ENCODE measurements around the gene KAT6B.
A peak's percentile ranks its signal among the peaks of the same experiment; 100 is the strongest.

KAT6B gene

GRCh38 chr10:74925291-74925690, 98.9 kb downstream of the KAT6B start:
- no peak for DNase-seq

DNA sequence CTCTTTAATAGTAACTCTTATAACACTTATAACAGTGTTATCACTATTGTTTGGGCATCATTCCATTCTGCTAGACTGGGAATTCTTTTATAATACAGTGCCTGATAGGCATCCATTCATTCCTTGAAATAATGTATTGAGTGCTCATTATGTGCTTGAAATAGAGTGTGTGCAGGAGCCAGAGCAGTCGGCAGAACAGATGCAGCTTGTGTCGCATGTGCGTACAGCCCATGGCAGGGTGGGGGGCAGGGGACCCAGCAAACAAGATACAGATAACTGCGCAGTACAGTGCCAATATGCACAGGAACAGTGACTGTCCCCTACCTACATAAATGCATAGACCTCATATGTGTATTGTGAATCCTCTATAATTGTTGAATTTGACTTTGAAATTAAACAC, 99.3 kb downstream of the KAT6B start:
- no peak for DNase-seq

DNA sequence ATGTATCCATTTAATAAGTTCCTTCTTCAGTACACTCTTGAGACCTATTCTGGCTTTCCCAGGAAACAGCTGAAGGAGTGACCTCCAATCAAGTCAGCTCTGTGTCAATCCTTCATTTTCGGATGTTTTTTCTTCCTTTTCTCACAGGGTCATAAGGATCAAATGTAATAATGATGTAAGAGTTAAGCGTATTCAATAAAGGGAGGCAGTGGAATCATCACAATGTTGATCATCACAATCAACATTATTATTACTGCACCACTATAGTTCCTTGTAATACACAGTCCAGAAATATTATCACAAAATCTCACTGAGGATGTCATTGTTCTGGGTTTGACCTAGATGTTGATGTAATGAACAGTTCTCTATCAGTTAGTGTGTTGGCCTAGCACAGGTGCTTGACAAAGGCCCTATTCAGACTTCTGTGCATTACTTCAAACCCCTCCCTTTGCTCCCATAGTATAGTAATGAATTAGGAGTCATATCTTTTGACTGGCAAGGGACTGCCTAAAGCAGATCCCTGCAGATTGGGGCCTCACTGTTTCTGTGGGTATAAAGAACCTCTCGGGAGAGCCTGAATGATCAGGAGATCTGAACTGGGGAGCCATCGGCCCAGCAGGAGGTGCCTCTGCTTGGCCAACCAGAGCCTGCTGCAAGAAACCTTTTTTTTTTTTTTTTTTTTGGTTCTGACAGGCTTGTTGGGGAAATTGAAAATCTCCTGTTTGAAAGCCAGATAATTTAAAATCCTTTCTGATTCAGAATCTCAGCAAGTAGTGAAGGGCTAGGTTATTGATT, 100.6 kb downstream of the KAT6B start:
- DNase-seq = no peak

GRCh38 chr10:74927701-74928100, 101.3 kb downstream of the KAT6B start:
- DNase-seq = no peak

GRCh38 chr10:74928742-74929191, 102.4 kb downstream of the KAT6B start:
- DNase-seq = no peak

- DNase-seq = no peak
These were observed 102.8 kb downstream of the KAT6B start for GRCh38 chr10:74929197-74929596.

- peak; percentile 4 for DNase-seq
These were observed 104.6 kb downstream of the KAT6B start for GRCh38 chr10:74930965-74931364.

- no peak for DNase-seq
These were observed 106.2 kb downstream of the KAT6B start for GRCh38 chr10:74932648-74933047.

- no peak for DNase-seq
These were observed 107.9 kb downstream of the KAT6B start for GRCh38 chr10:74934100-74934812.

DNA sequence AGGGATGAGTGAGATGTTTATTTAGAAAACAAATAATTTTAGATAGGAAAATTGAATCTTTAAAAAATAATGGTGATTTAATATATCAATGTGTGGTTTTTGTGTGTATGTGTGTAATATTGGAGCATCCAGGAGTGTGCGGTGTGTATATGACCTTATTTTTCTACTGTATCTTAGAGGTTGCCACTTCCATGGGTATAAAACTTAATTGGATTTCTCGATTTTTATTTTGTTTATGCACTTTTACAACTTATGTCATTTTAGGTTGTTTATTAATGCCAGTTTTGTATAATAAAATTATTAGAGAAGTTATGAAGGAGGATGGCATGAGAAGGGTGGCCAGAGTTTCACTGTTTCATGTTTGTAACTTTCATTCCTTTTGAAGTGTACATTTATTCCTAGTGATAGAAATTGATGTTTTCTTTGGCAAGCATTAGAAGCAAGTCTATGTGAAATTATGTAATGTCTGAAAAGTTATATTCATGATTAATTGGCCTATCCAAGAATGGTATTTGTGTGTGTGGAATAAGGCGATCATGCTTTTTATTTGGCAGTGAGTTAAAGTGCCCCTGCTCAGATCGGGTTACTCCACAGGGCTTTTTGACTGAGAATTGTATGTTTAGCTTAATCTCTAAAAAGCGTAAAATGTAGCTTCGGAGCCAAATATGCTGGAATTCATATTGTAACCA, 110.3 kb downstream of the KAT6B start:
- no peak for DNase-seq

- DNase-seq = no peak
These were observed 111.0 kb downstream of the KAT6B start for GRCh38 chr10:74937266-74937856.

GRCh38 chr10:74944205-74944604, 117.8 kb downstream of the KAT6B start:
- no peak for DNase-seq

- no peak for DNase-seq
These were observed 121.5 kb downstream of the KAT6B start for GRCh38 chr10:74947781-74948401.

GRCh38 chr10:74949034-74949832, 122.8 kb downstream of the KAT6B start:
- no peak for DNase-seq

DNA sequence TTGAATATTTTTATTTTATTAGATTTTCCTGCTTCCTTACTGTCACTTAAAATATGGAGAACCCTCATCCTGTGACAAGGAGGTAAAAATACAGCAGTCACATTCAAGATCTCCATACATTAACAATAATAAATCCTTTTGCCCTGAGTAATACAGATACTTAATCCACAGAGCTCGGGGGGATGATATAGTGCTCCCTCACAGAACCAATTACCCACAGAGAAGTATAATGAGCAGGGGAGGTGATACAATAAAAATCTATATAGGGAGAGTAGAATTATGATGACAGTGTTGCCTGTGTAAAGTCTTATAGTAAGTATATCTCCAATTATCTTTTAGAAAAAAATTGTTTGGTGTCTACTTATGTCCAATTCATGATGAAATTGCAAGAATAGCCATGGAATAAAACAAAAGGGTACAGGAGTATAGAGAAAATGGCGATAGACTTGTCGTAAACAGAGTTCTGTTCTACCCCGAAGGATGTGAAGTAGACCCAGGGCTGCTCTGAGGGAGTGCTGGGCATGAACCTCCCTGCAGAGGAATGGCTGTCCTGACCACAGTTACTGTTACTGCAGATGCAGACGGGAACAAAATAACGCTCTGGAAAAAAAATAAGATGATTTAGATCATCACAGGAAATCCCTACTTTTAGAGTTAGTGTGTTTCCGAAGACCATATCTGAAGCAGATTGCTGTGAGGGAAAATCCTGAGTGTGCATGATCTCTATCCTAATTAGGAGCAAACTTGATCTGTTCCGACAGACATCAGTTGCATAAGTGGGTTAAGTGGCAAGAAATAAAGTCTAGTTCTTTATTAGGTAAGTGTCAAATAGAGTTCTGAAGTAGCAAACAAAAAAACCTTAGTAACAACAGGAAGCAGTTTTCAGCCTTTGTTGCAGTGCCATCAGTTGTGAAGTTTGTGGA, 123.7 kb downstream of the KAT6B start:
- DNase-seq = no peak

DNA sequence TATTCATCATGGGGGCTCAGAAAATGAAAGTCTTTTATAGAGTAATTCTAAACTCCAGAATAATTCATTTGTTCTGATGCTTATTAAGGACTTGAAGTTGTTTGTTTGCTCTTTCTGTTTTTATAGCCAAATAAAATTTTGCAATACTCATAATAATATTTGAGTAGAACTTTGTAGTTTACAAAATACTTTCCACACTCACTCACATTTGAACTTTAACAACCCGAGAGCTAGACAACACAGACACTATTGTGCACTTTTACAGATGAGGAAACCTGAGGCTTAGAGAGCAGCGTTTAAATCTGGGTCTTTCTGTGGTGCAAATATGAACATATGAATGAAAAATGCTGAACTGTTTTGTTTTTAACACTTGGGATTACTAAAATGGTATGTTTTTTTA, 126.8 kb downstream of the KAT6B start:
- DNase-seq = no peak

GRCh38 chr10:74955796-74956195, 129.4 kb downstream of the KAT6B start:
- DNase-seq = no peak

DNA sequence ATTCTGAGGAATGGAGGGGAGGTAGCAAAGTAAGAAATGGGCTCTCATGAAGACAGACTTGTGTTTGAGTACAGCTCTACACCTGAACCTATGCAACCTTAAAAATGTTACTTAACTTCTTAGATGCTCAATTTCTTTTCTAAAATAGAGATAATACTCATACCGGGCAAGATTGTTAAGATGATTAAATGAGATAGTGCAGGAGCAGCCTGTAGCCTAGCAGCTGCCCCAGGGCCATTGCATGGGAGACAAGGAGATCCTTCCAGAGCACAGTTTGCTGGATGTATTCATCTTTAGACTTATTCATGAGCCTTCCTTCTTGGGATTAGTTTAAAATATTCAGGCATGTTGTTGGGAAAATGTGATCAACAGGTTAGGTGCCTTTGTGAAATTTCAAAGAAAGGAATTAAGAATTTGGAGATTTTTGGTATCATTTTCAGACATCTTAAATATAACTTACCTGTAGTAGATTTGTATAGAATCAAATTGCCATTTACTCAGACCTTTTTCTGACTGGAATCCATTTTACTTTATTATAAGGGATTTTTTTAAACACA, 130.2 kb downstream of the KAT6B start:
- DNase-seq = no peak

GRCh38 chr10:74957285-74957961, 131.0 kb downstream of the KAT6B start:
- DNase-seq = no peak

GRCh38 chr10:74958316-74958715, 131.9 kb downstream of the KAT6B start:
- no peak for DNase-seq

All from GDM1 (cell line).